Right atrium auricular region (tissue), 2 donors: Measurements from ENCODE around the gene NALCN. TPM values are rescaled to one million over a fixed set of nuclear protein-coding genes. Genes with fewer than 3 reads are reported as not detected.
A peak's percentile ranks its signal among the peaks of the same experiment; 100 is the strongest.

Experiments used
- DNase-seq: peaks from one replicate; pipeline ENCODE4 v3.0.0-alpha.2; 2019; ENCODE audit warnings: low spot score
- H3K27ac ChIP-seq, 2 donors: fragments of 200-600 bp; sonication (generic); 1 replicate in 1 of 2; 2 replicates in 1 of 2; pipeline ENCODE4 v1.5.1; 2016 to 2019
- H3K27me3 ChIP-seq, 2 donors: fragments of 200-600 bp; sonication (generic); one replicate each; pipeline versions ENCODE4 v1.5.1 to v1.6.0; 2017 to 2019
- H3K36me3 ChIP-seq: fragments of 200-600 bp; sonication (generic); one replicate; pipeline ENCODE4 v1.5.1; 2016
- H3K4me1 ChIP-seq, 2 donors: fragments of 200-600 bp; sonication (generic); one replicate each; pipeline versions ENCODE4 v1.5.1 to v1.6.0; 2017 to 2019
- H3K4me3 ChIP-seq, 2 donors: fragments of 200-600 bp; sonication (generic); 1 replicate in 1 of 2; 2 replicates in 1 of 2; pipeline ENCODE4 v1.5.1; 2017 to 2019; ENCODE audit warnings: mild to moderate bottlenecking in 1 of 2, moderate library complexity in 1 of 2
- H3K9me3 ChIP-seq, 2 donors: fragments of 200-600 bp; sonication (generic); one replicate each; pipeline ENCODE4 v1.5.1; 2019
- total RNA-seq, 2 donors: library from RNA; depleted of rRNA; stranded (reverse); fragments of >200 nt; gene quantifications; one replicate each; pipeline ENCODE4 v1.1.0, GENCODE V29; 2016
- TF ChIP-seq, protein P1 (sequence below), 2 donors: fragments of 200-600 bp; sonication (generic); IDR thresholded peaks; one replicate each; pipeline ENCODE4 v1.5.1; 2019; ENCODE audit warnings: antibody characterized with exemption in 2 of 2

NALCN gene
- total RNA-seq, 2 donors from 2014 or later, result 6.2 to 21.1 TPM

- H3K27ac ChIP-seq, result no peak overlapping the region
- TF ChIP-seq, protein P1, sequence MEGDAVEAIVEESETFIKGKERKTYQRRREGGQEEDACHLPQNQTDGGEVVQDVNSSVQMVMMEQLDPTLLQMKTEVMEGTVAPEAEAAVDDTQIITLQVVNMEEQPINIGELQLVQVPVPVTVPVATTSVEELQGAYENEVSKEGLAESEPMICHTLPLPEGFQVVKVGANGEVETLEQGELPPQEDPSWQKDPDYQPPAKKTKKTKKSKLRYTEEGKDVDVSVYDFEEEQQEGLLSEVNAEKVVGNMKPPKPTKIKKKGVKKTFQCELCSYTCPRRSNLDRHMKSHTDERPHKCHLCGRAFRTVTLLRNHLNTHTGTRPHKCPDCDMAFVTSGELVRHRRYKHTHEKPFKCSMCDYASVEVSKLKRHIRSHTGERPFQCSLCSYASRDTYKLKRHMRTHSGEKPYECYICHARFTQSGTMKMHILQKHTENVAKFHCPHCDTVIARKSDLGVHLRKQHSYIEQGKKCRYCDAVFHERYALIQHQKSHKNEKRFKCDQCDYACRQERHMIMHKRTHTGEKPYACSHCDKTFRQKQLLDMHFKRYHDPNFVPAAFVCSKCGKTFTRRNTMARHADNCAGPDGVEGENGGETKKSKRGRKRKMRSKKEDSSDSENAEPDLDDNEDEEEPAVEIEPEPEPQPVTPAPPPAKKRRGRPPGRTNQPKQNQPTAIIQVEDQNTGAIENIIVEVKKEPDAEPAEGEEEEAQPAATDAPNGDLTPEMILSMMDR (IDR thresholded peaks at IDR 0.05), result peak in 1 of 2 donors; percentile 38
Measured at GRCh38 chr13:101149735-101150384, 266.4 kb downstream of the NALCN start.

GRCh38 chr13:101146101-101146898 lies 270.0 kb downstream of the NALCN start:
- no peak for DNase-seq
- no peaks in the 10 kb centered on the region for H3K36me3 ChIP-seq
- H3K4me3 ChIP-seq, result no peak overlapping the region
- no peaks in the 10 kb centered on the region for H3K4me1 ChIP-seq
- H3K9me3 ChIP-seq, result no peaks in the 10 kb centered on the region
- TF ChIP-seq, protein P1 (IDR thresholded peaks at IDR 0.05), result no peak
- no peak overlapping the region for H3K27ac ChIP-seq
- no peaks in the 10 kb centered on the region for H3K27me3 ChIP-seq

More at GRCh38 chr13:101149735-101150384, 266.4 kb downstream of the NALCN start:
- Histone ChIP-seq H3K27me3 (no peaks in the 10 kb centered on the region), H3K9me3 (no peaks in the 10 kb centered on the region), H3K36me3 (no peaks in the 10 kb centered on the region), H3K4me3 (no peak overlapping the region), H3K4me1 (peaks cover 0 to 5% of the 10 kb centered on the region in 2 donors)
- DNase-seq, result no peak

- TF ChIP-seq, protein P1 (IDR thresholded peaks at IDR 0.05), result peak; percentile 42 to 78
- H3K36me3 ChIP-seq, result no peaks in the 10 kb centered on the region
- H3K9me3 ChIP-seq, result no peaks in the 10 kb centered on the region
- H3K27me3 ChIP-seq, result no peaks in the 10 kb centered on the region
- no peak for DNase-seq
- no peak overlapping the region for H3K27ac ChIP-seq
- no peak overlapping the region for H3K4me3 ChIP-seq
- no peaks in the 10 kb centered on the region for H3K4me1 ChIP-seq
Measured at GRCh38 chr13:101144808-101145419, 271.4 kb downstream of the NALCN start.

- Histone ChIP-seq H3K36me3 (no peaks in the 10 kb centered on the region), H3K9me3 (no peaks in the 10 kb centered on the region), H3K4me3 (no peak overlapping the region), H3K27ac (no peak overlapping the region), H3K4me1 (no peaks in the 10 kb centered on the region), H3K27me3 (no peaks in the 10 kb centered on the region)
- DNase-seq, result no peak
- TF ChIP-seq, protein P1 (IDR thresholded peaks at IDR 0.05), result no peak
Measured at GRCh38 chr13:101140936-101141335, 275.4 kb downstream of the NALCN start.

DNA sequence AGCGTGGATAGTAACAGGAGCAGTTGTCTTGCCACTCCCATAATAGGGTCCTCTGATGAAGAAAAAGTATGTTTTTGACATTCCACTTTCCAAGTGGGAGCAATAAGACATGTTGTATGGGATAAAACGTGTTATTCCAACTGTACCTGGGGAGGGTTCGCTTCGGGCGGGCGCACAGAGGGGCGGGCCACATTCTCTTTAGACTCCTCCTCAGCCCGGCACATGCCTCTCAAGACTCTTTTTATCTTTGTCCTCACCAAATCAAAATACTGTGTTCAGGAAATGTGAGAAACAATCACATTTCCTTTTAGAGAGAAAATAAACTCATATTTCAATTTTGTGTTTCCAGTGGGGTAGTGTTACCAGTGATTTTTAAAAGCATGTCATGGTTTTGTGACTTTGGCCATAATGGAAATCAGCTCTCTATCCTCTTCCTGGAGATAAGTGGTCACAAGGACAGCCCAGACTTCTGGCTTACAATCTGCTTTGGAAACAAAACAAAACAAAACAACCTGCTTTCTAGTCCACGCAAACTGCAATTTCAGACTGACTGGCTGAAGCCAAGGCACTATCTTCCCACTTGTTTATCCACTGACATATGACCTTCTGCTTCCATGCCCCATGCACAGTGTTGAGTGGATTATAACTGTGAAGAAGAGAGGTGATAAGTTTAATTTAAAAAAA lies 276.1 kb downstream of the NALCN start:
- no peak for DNase-seq
- no peaks in the 10 kb centered on the region for H3K4me1 ChIP-seq

More for the DNA sequence above, 276.1 kb downstream of the NALCN start:
- no peaks in the 10 kb centered on the region for H3K27me3 ChIP-seq
- no peaks in the 10 kb centered on the region for H3K36me3 ChIP-seq
- H3K9me3 ChIP-seq, result no peaks in the 10 kb centered on the region
- no peak overlapping the region for H3K27ac ChIP-seq
- no peak overlapping the region for H3K4me3 ChIP-seq
- TF ChIP-seq, protein P1 (IDR thresholded peaks at IDR 0.05), result no peak
